ENCODE measurements around the gene NENF. TPM values are rescaled to one million over a fixed set of nuclear protein-coding genes. Genes with fewer than 3 reads are reported as not detected.

NENF gene
- total RNA-seq, 1 donor from 2014 or later = 110 TPM

GRCh38 chr1:212397171-212397570 is 35.5 kb upstream of the NENF start:
- TF ChIP-seq CTCF (IDR thresholded peaks at IDR 0.05) (no peak), POLR2AphosphoS5 (IDR thresholded peaks at IDR 0.05; ENCODE audit: insufficient read depth in 1 of 2, low read depth in 1 of 2) (no peak), POLR2A (IDR thresholded peaks at IDR 0.05) (no peak)
- H3K4me1 ChIP-seq = no peaks in the 10 kb centered on the region
- H3K27me3 ChIP-seq = no peaks in the 10 kb centered on the region
- no peaks in the 10 kb centered on the region for H3K36me3 ChIP-seq
- no peak overlapping the region for H3K4me3 ChIP-seq
- no peaks in the 10 kb centered on the region for H3K9me3 ChIP-seq
- intact Hi-C loops (cut with DNase I) = no loop called here
- no peak for DNase-seq (ENCODE audit: extremely low spot score in 2 of 2)
- H3K27ac ChIP-seq = no peak overlapping the region

DNA sequence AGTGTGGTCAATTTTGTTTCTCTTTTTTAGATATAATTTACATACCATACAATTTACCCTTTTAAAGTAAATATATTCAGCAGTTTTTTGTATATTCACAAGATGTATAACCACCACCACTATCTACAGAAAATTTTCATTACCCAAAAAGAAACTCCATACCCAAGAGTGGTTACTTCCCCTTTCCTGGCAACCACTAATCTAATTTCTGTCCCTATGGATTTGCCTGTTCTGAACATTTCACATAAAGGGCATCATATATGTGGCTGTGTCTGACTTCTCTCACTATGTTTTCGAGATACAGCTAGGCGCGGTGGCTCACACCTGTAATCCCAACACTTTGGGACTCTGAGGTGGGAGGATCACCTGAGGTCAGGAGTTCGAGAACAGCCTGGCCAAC is 31.7 kb upstream of the NENF start:
- Histone ChIP-seq H3K36me3 (no peaks in the 10 kb centered on the region), H3K9me3 (no peaks in the 10 kb centered on the region)

DNA sequence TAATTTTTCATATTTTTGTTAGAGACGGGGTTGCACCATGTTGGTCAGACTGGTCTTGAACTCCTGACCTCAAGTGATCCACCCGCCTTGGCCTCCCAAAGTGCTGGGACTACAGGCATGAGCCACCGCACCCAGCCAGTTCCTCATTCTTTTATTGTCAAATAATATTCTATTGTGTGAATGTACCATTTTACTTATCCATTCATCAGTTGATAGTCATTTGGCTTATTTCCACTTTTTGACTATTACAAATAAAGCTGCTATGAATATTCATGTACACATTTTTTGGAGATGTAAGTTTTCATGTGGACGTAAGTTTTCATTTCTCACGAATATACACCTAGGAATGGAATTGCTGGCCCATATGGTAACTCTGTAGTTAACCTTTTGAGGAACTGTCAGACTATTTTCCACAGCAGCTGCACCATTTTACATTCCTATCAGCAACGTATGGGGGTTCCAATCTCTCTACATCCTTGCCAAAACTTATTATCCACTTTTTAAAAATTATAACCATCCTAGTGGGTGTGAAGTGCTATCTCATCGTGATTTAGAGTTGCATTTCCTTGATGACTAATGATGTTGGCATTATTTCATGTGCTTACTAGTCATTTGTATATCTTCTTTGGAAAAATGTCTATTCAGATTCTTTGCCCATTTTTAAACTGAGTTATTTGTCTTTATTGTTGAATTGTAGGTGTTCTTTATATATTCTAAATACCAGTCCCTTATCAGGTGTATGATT is 30.7 kb upstream of the NENF start:
- intact Hi-C loops (cut with DNase I) = no loop called here
- H3K27ac ChIP-seq = no peak overlapping the region
- no peaks in the 10 kb centered on the region for H3K27me3 ChIP-seq
- no peak overlapping the region for H3K4me3 ChIP-seq
- H3K4me1 ChIP-seq = no peaks in the 10 kb centered on the region
- DNase-seq (ENCODE audit: extremely low spot score in 2 of 2) = no peak
- peaks cover 0 to 9% of the 10 kb centered on the region in 2 donors for H3K36me3 ChIP-seq
- no peaks in the 10 kb centered on the region for H3K9me3 ChIP-seq
- TF ChIP-seq POLR2AphosphoS5 (IDR thresholded peaks at IDR 0.05; ENCODE audit: insufficient read depth in 1 of 2, low read depth in 1 of 2) (no peak), CTCF (IDR thresholded peaks at IDR 0.05) (no peak), POLR2A (IDR thresholded peaks at IDR 0.05) (no peak)

More for the DNA sequence above, 31.7 kb upstream of the NENF start:
- no peak for DNase-seq (ENCODE audit: extremely low spot score in 2 of 2)
- intact Hi-C loops (cut with DNase I) = no loop called here
- Histone ChIP-seq H3K4me1 (no peaks in the 10 kb centered on the region), H3K27ac (no peak overlapping the region), H3K27me3 (no peaks in the 10 kb centered on the region), H3K4me3 (no peak overlapping the region)
- TF ChIP-seq POLR2A (IDR thresholded peaks at IDR 0.05) (no peak), CTCF (IDR thresholded peaks at IDR 0.05) (no peak), POLR2AphosphoS5 (IDR thresholded peaks at IDR 0.05; ENCODE audit: insufficient read depth in 1 of 2, low read depth in 1 of 2) (no peak)

GRCh38 chr1:212402666-212403321 is 29.9 kb upstream of the NENF start:
- TF ChIP-seq POLR2A (IDR thresholded peaks at IDR 0.05) (no peak), CTCF (IDR thresholded peaks at IDR 0.05) (no peak), POLR2AphosphoS5 (IDR thresholded peaks at IDR 0.05; ENCODE audit: insufficient read depth in 1 of 2, low read depth in 1 of 2) (no peak)
- DNase-seq (ENCODE audit: extremely low spot score in 2 of 2) = no peak
- intact Hi-C loops (cut with DNase I) = no loop called here

More at GRCh38 chr1:212402666-212403321, 29.9 kb upstream of the NENF start:
- H3K27me3 ChIP-seq = no peaks in the 10 kb centered on the region
- peaks cover 0 to 13% of the 10 kb centered on the region in 2 donors for H3K36me3 ChIP-seq
- H3K4me3 ChIP-seq = no peak overlapping the region
- H3K9me3 ChIP-seq = no peaks in the 10 kb centered on the region
- H3K4me1 ChIP-seq = no peaks in the 10 kb centered on the region
- no peak overlapping the region for H3K27ac ChIP-seq
